Measurements from ENCODE around the gene NFASC.

Gene NFASC

DNA sequence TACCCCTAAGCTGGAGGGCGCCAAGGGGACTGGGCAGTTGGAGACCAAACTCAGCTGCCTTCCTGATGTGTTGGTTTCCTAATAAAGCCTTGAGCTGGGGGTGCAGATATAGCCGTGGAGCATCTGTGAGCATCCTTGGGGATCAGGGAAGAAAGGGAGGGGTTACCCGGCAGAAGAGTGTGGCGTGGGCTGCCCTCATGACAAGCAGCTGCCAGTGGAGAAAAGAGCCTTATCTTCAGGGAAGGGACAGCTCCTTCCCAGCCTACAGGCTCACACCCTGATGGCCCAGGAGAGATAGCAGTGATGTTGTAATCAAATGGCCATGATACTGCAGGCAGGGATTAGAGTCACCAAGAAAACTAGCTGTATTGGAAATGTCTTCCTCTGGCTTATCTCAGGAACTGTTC is 10.8 kb upstream of the NFASC start:
- H3K27me3 ChIP-seq (replicated peaks; ENCODE audit: control insufficient read depth, insufficient read depth, low read length): no peaks in the 10 kb centered on the region; the same call in none of the 2 replicates
- TF ChIP-seq, protein P1, sequence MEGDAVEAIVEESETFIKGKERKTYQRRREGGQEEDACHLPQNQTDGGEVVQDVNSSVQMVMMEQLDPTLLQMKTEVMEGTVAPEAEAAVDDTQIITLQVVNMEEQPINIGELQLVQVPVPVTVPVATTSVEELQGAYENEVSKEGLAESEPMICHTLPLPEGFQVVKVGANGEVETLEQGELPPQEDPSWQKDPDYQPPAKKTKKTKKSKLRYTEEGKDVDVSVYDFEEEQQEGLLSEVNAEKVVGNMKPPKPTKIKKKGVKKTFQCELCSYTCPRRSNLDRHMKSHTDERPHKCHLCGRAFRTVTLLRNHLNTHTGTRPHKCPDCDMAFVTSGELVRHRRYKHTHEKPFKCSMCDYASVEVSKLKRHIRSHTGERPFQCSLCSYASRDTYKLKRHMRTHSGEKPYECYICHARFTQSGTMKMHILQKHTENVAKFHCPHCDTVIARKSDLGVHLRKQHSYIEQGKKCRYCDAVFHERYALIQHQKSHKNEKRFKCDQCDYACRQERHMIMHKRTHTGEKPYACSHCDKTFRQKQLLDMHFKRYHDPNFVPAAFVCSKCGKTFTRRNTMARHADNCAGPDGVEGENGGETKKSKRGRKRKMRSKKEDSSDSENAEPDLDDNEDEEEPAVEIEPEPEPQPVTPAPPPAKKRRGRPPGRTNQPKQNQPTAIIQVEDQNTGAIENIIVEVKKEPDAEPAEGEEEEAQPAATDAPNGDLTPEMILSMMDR (IDR thresholded peaks at IDR 0.05; ENCODE audit: insufficient read depth, low read length, poor library complexity, severe bottlenecking): no peak
- DNase-seq (ENCODE audit: extremely low read depth, insufficient read length): no peak

DNA sequence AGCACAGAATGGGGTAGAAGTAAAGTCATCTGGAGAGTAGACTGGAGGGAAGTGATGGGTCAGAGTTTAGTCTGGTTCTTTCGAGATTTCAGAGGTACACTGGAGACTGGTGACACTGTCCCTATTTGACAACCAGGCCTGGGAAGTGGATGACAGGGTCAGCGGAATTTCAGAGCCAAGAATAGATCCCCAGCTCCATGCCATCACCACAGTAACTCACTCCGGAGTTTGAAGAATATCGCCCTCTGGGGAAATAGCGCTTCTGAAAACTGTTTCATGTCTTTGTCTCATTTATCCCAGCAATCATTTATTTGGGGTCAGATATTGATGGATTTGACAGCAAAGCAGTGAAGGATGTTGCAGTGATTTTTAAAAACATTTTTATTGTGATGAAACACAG is 7.6 kb upstream of the NFASC start:
- TF ChIP-seq, protein P1 (IDR thresholded peaks at IDR 0.05; ENCODE audit: insufficient read depth, low read length, poor library complexity, severe bottlenecking): no peak
- no peak overlapping the region for H3K4me3 ChIP-seq (replicated peaks; ENCODE audit: low read depth, low read length)
- no peak for DNase-seq (ENCODE audit: extremely low read depth, insufficient read length)
- no peaks in the 10 kb centered on the region; the same call in none of the 2 replicates for H3K27me3 ChIP-seq (replicated peaks; ENCODE audit: control insufficient read depth, insufficient read depth, low read length)
- H3K36me3 ChIP-seq (ENCODE audit: control insufficient read depth, insufficient read depth, low read length): no peaks in the 10 kb centered on the region

More for the DNA sequence above, 10.8 kb upstream of the NFASC start:
- no peak overlapping the region for H3K4me3 ChIP-seq (replicated peaks; ENCODE audit: low read depth, low read length)
- H3K36me3 ChIP-seq (ENCODE audit: control insufficient read depth, insufficient read depth, low read length): no peaks in the 10 kb centered on the region

DNA sequence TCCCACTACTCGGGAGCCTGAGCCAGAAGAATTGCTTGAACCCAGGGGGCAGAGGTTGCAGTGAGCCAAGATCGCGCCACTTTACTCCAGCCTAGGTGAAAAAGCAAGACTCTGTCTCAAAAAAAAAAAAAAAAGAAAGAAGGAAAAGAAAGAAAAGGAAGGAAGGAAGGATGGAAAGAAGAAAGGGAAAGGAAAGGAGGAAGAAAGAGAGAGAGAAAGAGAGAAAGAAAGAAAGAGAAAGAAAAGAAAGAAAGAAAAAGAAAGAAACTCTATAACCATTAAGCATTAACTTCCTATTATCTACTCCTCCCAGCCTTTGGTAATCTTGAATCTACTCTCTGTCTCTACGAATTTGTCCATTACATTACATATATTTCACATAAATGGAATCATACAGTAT is 6.9 kb upstream of the NFASC start:
- H3K27me3 ChIP-seq (replicated peaks; ENCODE audit: control insufficient read depth, insufficient read depth, low read length): no peaks in the 10 kb centered on the region; the same call in none of the 2 replicates
- no peak overlapping the region for H3K4me3 ChIP-seq (replicated peaks; ENCODE audit: low read depth, low read length)
- TF ChIP-seq, protein P1 (IDR thresholded peaks at IDR 0.05; ENCODE audit: insufficient read depth, low read length, poor library complexity, severe bottlenecking): no peak
- DNase-seq (ENCODE audit: extremely low read depth, insufficient read length): no peak
- no peaks in the 10 kb centered on the region for H3K36me3 ChIP-seq (ENCODE audit: control insufficient read depth, insufficient read depth, low read length)

DNA sequence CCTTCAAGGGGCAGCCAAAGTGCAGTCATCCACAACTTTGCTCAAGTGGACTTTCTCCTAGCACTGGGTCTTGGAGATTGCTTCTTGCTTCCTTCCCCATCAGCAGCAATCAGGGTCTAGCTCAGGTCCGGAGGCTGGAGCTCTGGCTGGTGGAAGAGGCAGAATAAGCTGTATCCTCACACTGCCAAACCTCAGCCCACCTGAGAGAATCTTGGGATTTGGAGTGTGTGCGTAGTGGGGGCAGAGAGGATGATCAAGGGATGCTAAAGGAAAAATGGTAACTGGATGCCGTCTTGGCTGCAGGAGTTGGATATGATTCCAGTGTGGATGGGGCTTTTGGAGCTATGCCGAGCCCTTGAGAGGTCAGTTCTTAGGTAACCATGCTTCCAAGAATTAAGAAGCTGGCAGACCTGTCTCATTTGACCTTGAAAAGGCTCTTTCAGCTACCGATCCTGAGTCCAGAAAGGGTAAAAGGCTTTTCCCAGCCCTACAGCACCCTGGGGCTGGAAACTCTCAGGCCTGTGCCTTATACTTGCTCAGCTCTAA is 4.5 kb upstream of the NFASC start:
- Histone ChIP-seq H3K27me3 (replicated peaks; ENCODE audit: control insufficient read depth, insufficient read depth, low read length) (no peaks in the 10 kb centered on the region; the same call in none of the 2 replicates), H3K36me3 (ENCODE audit: control insufficient read depth, insufficient read depth, low read length) (no peaks in the 10 kb centered on the region), H3K4me3 (replicated peaks; ENCODE audit: low read depth, low read length) (no peak overlapping the region)
- no peak for DNase-seq (ENCODE audit: extremely low read depth, insufficient read length)
- TF ChIP-seq, protein P1 (IDR thresholded peaks at IDR 0.05; ENCODE audit: insufficient read depth, low read length, poor library complexity, severe bottlenecking): no peak

DNA sequence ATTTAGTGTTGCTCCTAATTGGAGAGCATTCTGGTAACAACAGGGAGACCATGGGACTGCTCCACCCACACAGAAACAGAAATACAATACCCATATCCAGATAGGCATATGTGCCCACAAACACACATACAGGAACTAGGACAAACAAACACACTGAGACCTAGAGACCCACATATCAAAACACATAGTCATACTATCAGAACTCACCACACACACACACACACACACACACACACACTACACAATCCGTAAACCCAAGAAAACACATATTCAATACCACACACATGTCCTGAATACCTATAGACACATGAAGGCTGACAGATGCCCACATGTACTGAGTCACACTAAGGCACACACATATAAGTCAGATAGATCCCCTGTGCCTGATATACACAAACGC is 3.5 kb upstream of the NFASC start:
- Histone ChIP-seq H3K36me3 (ENCODE audit: control insufficient read depth, insufficient read depth, low read length) (no peaks in the 10 kb centered on the region), H3K4me3 (replicated peaks; ENCODE audit: low read depth, low read length) (no peak overlapping the region), H3K27me3 (replicated peaks; ENCODE audit: control insufficient read depth, insufficient read depth, low read length) (no peaks in the 10 kb centered on the region; the same call in none of the 2 replicates)
- TF ChIP-seq, protein P1 (IDR thresholded peaks at IDR 0.05; ENCODE audit: insufficient read depth, low read length, poor library complexity, severe bottlenecking): no peak
- no peak for DNase-seq (ENCODE audit: extremely low read depth, insufficient read length)
